Measurements from ENCODE around the gene HORMAD2.

The HORMAD2 gene

DNA sequence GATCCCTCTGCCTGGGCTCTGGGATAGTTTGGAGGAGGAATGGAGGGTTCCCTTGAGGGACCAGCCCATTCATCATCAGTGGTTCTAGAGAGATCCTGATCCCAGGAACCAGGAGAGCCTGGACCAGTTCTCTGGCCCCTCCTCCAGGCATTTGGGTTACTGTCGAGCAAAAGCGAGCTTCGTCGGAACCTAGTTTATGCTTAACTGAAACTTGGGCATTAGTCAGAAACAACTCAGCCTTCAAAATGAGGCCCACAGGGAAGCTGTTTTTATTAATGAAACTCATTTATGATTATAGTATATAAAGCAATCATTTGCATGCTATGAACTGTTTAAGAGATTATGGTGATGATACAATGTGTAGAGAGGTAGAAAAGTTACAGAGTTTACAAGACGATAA is 104.9 kb downstream of the HORMAD2 start:
- no peak overlapping the region for H3K4me3 ChIP-seq (ENCODE audit: low read depth, low read length)
- TF ChIP-seq, protein P1, sequence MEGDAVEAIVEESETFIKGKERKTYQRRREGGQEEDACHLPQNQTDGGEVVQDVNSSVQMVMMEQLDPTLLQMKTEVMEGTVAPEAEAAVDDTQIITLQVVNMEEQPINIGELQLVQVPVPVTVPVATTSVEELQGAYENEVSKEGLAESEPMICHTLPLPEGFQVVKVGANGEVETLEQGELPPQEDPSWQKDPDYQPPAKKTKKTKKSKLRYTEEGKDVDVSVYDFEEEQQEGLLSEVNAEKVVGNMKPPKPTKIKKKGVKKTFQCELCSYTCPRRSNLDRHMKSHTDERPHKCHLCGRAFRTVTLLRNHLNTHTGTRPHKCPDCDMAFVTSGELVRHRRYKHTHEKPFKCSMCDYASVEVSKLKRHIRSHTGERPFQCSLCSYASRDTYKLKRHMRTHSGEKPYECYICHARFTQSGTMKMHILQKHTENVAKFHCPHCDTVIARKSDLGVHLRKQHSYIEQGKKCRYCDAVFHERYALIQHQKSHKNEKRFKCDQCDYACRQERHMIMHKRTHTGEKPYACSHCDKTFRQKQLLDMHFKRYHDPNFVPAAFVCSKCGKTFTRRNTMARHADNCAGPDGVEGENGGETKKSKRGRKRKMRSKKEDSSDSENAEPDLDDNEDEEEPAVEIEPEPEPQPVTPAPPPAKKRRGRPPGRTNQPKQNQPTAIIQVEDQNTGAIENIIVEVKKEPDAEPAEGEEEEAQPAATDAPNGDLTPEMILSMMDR (IDR thresholded peaks at IDR 0.05; ENCODE audit: low read depth, low read length), result no peak

DNA sequence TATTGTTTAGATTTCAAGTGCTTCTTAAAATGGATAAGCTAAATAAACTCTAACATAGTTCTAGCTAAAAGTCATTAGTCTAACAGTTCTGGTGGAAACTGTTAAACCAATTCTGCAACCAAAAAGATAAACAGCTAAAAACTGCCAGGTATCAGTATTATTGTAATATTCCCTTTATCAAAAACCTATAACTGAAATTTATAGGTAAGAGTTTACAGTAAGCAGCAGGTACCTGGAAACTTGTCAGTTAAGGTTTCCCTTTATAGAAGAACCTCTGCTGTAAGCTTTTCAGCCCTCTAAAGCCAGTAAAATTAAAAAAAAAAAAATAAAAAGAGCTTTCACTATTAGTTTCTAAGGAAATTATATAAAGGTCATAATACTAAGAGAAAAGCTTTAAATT is 105.3 kb downstream of the HORMAD2 start:
- TF ChIP-seq, protein P1 (IDR thresholded peaks at IDR 0.05; ENCODE audit: low read depth, low read length), result no peak
- H3K4me3 ChIP-seq (ENCODE audit: low read depth, low read length), result no peak overlapping the region

DNA sequence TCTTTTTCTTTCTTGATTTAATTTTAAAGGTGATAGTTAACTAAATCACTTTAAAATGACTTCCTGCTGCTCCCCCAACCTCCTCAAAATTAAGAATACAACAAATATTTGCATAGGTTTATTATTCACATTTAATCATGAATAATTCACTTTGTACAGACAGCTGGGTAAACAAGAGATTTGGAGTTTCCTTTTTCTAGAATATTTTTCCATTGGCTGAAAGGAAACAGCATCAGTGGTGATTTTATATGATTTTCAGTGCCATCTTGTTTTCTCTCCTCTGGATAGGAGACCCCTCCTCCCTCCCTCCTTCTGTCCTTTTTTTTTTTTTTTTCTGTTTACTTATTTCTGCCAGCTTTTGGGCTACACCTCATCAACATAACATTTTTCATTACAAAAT is 105.8 kb downstream of the HORMAD2 start:
- TF ChIP-seq, protein P1 (IDR thresholded peaks at IDR 0.05; ENCODE audit: low read depth, low read length), result no peak
- no peak overlapping the region for H3K4me3 ChIP-seq (ENCODE audit: low read depth, low read length)

DNA sequence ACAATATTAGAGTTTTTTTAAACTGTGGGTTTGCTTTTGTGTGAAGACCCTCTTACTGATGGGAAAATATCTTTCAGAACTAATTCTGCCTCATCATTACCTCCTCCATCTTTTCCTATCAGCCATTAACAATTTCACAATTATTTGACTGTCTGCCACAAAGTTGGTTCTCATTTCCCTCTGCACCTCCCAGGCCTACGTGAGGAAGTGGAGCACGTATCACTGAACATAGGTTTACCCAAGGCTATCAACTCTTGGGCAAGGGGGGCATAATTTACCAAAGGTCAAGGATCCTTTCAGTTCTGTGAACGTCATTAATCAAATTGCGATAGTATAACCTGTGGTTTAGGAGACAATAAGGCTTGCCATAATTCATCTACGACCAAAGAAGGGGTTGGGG is 106.2 kb downstream of the HORMAD2 start:
- no peak overlapping the region for H3K4me3 ChIP-seq (ENCODE audit: low read depth, low read length)
- TF ChIP-seq, protein P1 (IDR thresholded peaks at IDR 0.05; ENCODE audit: low read depth, low read length), result no peak

DNA sequence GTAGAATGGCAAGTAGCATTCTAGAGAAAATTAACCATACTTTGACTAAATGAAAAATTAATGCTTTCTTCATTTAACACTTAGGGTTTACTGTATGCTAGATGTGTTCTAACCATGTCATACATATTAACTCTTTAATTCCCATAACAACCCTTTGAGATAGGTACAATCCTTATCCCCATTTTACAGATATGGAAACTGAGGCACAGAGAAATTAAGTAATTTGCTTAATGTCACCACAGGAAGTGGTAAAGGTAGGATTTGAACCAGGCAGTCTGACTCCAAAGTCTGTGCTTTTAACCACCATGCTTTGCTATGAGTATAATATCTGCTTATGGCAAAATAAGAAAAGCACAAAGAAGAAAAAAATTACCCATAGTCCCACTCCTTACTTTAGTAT is 106.8 kb downstream of the HORMAD2 start:
- TF ChIP-seq, protein P1 (IDR thresholded peaks at IDR 0.05; ENCODE audit: low read depth, low read length), result no peak
- H3K4me3 ChIP-seq (ENCODE audit: low read depth, low read length), result no peak overlapping the region

DNA sequence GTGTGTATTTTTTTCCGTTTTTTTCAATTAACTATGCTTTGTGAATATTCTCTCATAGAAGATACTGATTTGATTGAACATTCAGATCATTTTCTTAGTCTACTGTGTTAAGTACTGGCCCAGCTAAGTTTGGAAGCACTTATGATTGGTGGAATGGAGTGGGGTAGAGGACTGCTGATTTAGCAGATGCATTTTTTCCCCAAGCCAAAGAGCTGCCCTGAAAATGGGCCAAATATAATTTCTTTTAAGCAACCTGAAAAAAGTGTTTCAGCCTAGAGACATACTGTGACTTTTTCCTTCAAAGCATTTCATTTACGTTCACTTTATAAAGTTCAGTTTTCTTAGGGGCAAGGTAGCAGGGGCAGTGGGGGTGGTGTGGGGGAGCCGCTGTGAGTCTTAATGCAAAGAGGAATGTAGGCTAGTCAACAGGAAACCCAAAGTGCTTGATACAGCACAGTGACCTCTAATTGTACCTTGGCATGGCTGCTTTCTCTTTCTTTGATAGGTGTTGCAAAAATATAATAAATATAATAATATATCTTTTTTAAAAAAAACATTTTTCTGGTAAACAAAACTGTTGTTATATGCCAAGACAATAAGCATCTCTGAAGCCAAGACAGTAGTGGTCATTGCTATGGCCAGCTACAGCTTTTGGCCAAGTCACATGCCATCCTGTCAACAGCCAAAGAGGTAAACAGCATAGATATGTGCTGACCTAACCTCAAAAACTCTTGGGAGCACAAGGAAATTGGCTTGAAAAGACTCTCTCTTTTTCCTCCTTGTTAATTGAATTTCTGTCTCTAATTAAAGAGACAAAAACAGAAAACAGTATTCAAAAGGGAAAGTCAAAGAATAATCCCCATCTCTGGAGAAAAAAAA is 107.5 kb downstream of the HORMAD2 start:
- TF ChIP-seq, protein P1 (IDR thresholded peaks at IDR 0.05; ENCODE audit: low read depth, low read length), result no peak
- no peak overlapping the region for H3K4me3 ChIP-seq (ENCODE audit: low read depth, low read length)

DNA sequence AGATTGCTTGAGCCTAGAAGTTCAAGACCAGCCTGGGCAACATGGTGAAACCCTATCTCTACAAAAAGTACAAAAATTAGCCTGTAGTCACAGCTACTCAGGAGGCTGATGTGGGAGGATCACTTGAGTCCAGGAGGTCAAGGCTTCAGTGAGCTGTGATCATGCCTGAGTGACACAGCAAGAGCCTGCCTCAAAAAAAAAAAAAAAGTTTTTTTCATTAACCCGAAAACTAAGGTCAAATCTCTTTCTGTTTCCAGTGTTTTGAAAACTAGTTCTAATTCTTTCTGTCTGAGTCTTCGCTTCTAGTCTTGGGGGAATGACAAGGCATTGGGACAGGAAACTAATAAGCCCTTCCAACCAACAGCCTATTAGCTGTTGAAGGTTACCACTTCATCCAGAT is 108.6 kb downstream of the HORMAD2 start:
- H3K4me3 ChIP-seq (ENCODE audit: low read depth, low read length), result no peak overlapping the region
- TF ChIP-seq, protein P1 (IDR thresholded peaks at IDR 0.05; ENCODE audit: low read depth, low read length), result no peak

All from WI38 (cell line).